IMR-90 (cell line): ENCODE data around the gene RSRC2.

Experiments
- BHLHE40 ChIP-seq: fragments of 150-350 bp; IDR thresholded peaks from 2 replicates; pipeline ENCODE4 v1.6.1; 2016; ENCODE audit warnings: mild to moderate bottlenecking, low read depth, low read length
- FOS ChIP-seq: fragments of 150-350 bp; IDR thresholded peaks from 2 replicates; pipeline ENCODE4 v1.6.1; 2016; ENCODE audit warnings: low read depth, low read length
- MXI1 ChIP-seq: IDR thresholded peaks from 2 replicates; pipeline ENCODE4 v1.6.1; 2012; ENCODE audit warnings: low read depth, mild to moderate bottlenecking, low read length, moderate library complexity, borderline replicate concordance
- POLR2A ChIP-seq: IDR thresholded peaks from 2 replicates; pipeline ENCODE4 v1.6.1; 2012; ENCODE audit warnings: mild to moderate bottlenecking, low read depth, low read length
- TF ChIP-seq, protein P1 (sequence below): fragments of 150-350 bp; IDR thresholded peaks from 2 replicates; pipeline ENCODE4 v1.6.1; 2016; ENCODE audit warnings: low read depth, mild to moderate bottlenecking, low read length, moderate library complexity, borderline replicate concordance
- TF ChIP-seq, protein P2 (sequence below): conservative IDR thresholded peaks from 2 replicates; pipeline ENCODE4 v1.5.1; 2012; ENCODE audit warnings: mild to moderate bottlenecking, low read depth, low read length, improper control_type of control experiment

GRCh38 chr12:122495258-122495657 lies 31.5 kb downstream of the RSRC2 start:
- TF ChIP-seq, protein P1, sequence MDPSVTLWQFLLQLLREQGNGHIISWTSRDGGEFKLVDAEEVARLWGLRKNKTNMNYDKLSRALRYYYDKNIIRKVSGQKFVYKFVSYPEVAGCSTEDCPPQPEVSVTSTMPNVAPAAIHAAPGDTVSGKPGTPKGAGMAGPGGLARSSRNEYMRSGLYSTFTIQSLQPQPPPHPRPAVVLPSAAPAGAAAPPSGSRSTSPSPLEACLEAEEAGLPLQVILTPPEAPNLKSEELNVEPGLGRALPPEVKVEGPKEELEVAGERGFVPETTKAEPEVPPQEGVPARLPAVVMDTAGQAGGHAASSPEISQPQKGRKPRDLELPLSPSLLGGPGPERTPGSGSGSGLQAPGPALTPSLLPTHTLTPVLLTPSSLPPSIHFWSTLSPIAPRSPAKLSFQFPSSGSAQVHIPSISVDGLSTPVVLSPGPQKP: no peak
- TF ChIP-seq BHLHE40 (no peak), POLR2A (no peak), FOS (no peak), MXI1 (no peak)
- TF ChIP-seq, protein P2, sequence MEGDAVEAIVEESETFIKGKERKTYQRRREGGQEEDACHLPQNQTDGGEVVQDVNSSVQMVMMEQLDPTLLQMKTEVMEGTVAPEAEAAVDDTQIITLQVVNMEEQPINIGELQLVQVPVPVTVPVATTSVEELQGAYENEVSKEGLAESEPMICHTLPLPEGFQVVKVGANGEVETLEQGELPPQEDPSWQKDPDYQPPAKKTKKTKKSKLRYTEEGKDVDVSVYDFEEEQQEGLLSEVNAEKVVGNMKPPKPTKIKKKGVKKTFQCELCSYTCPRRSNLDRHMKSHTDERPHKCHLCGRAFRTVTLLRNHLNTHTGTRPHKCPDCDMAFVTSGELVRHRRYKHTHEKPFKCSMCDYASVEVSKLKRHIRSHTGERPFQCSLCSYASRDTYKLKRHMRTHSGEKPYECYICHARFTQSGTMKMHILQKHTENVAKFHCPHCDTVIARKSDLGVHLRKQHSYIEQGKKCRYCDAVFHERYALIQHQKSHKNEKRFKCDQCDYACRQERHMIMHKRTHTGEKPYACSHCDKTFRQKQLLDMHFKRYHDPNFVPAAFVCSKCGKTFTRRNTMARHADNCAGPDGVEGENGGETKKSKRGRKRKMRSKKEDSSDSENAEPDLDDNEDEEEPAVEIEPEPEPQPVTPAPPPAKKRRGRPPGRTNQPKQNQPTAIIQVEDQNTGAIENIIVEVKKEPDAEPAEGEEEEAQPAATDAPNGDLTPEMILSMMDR: no peak
